Fibroblast of pulmonary artery (primary cell): ENCODE measurements around the gene POLR1D.
A peak's percentile ranks its signal among the peaks of the same experiment; 100 is the strongest.

ENCODE experiments used
- DNase-seq: peaks from one replicate; pipeline ENCODE4 v3.0.0-alpha.2; 2010; ENCODE audit warnings: low read depth
- H3K4me3 ChIP-seq: replicated peaks from 2 replicates; pipeline ENCODE4 v1.5.1; 2011; ENCODE audit warnings: low read depth, mild to moderate bottlenecking, control low read depth, low read length, moderate library complexity
- TF ChIP-seq, protein P1 (sequence below): IDR thresholded peaks from 2 replicates; pipeline ENCODE4 v1.5.1; 2011; ENCODE audit warnings: mild to moderate bottlenecking, control low read depth, low read length, inconsistent platforms; ENCODE audit errors: missing control alignments

Gene POLR1D

DNA sequence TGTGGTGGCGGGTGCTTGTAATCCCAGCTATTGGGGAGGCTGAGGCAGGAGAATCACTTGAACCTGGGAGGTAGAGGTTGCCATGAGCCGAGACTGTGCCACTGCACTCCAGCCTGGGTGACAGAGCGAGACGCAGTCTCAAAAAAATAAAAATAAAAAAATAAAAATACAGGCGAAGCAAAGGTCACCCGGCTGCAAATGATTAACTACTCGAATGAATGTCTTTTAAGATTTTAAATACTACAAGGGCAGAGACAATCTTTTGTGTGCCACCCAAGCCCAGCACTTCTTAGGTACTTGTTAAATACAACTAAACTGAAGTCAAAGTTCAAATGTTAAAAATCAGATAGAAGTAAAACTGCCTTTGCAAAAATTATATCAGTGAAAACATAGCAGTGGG lies 8.1 kb upstream of the POLR1D start:
- DNase-seq = no peak
- TF ChIP-seq, protein P1, sequence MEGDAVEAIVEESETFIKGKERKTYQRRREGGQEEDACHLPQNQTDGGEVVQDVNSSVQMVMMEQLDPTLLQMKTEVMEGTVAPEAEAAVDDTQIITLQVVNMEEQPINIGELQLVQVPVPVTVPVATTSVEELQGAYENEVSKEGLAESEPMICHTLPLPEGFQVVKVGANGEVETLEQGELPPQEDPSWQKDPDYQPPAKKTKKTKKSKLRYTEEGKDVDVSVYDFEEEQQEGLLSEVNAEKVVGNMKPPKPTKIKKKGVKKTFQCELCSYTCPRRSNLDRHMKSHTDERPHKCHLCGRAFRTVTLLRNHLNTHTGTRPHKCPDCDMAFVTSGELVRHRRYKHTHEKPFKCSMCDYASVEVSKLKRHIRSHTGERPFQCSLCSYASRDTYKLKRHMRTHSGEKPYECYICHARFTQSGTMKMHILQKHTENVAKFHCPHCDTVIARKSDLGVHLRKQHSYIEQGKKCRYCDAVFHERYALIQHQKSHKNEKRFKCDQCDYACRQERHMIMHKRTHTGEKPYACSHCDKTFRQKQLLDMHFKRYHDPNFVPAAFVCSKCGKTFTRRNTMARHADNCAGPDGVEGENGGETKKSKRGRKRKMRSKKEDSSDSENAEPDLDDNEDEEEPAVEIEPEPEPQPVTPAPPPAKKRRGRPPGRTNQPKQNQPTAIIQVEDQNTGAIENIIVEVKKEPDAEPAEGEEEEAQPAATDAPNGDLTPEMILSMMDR = no peak
- no peak overlapping the region for H3K4me3 ChIP-seq

DNA sequence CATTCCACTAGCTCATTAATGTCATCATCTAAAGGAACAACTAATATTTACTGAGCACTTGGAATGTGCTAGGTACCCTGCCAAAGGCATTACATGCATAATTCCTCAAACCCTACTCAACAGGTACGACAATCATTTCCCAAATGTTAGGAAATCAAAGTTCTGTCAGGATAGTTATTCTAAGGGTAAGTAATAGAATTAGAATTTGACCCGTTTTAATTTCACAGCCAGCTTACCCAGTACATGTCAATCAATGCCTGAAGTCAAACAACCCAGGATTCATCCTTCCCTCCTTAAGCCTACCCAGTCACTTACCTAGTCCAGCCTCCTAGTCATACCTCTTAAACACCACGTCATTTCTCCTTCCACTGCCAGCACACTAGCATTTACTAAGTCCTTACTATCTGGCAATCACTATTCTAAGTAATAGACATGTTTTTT lies 3.8 kb upstream of the POLR1D start:
- no peak overlapping the region for H3K4me3 ChIP-seq
- DNase-seq = no peak

DNA sequence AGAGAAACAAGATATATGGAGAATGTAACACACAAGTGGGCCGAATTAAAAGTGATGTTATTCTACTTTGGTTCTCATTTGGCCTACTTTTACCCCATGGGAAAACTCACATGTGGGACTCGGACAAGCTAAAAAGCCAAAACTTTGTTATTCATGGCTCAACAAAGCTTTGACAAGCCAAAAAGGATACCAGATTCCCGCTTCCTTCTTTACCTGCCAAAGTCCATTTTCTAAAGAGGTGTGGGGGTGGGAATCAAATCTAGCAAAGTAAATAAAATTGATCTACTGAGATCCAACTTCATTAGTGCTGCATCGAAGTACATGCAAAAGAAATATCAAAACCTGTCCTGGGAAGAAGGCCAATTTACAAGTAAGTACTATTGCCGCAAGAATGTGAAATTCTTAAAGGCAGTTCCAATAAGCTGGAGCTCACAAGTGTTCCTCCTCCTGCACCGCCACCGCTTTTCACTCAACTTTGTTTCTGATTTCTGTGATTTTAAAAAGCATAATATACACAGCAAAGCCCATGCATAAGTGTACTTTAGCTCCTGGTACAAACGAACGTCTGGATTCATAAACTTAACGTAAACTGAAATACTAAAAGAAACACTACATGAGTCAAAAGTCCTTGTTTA lies 2.5 kb upstream of the POLR1D start:
- DNase-seq = peak; percentile 52
- peak overlapping the region; percentile 81 for H3K4me3 ChIP-seq
- TF ChIP-seq, protein P1 = no peak

More for the DNA sequence above, 3.8 kb upstream of the POLR1D start:
- TF ChIP-seq, protein P1 = no peak

DNA sequence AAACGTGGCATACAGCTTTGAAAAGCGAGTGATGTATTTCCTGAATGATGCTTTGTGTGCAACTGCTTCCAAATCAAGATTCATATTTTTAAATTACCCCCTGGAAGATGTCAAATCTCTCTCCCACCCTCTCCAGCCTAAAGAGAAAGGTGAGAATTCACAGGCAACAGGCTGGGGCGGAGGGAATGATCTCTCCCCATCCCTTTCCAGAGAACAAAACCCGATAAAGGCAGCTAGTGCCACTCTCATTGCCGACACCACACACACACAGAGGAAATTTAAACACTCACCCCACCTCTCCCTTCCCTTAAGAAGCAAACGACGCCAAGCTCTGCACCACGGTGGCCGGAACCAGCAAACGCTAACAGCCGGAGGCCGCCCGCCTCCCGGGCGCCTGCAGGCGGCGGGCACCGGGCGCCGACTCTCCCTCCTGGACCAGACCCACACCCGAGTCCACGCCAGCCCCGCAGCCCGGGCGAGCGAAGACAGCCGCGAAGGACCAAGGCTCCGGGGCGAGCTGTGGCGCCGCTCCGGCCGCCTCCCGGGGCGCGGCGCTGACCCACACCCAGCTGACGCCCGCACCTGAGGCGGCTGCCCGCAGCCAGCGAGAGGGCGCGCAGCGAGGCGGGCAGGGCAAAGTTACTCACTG lies 1.8 kb upstream of the POLR1D start:
- TF ChIP-seq, protein P1 = peak; percentile 16
- H3K4me3 ChIP-seq = peak overlapping the region; percentile 81
- peak; percentile 39 for DNase-seq

DNA sequence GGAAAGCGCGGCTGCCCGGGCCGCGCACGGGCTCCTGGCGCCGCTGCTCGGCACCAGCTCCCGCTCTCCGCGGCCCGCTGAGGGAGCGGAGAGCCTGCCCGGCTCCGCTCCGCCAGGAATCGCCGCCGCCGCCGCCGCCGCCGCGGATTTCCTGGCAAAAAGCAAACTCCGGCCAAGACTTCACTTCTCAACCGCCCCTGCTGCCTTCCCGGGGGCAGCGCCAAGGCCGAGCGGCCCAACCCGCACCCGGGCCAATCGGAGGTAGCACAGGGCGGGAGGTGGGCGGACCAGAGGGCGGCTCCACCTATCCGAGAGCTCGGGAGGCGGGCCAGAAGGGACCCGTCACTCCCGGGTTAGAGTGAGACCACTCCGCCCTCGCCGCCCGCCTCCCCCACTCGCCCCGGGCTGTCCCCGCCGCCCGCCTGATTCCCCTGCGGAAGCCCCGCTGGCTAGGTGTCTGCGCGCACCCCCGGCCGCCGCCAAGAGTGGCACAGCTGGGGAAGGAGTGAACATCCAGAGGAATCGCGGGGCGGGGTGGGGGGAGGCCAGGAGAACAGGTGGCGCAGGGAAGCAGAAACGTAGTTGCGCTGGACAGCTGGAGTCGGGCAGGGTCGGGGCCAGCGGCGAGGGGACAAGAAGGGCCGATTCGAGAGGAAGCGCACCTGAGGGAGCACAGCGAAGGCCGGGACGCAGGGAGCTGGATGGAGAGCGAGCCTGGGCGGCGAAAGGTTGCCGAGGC lies 1.1 kb upstream of the POLR1D start, which contains the start of gene LNX2:
LNX2 (minus strand) TSS at position 153 of the 739 bp plus-strand sequence. CDS start 38,826 bp downstream, outside the sequence.
- peak within 1 kb of the TSS; percentile 81 for H3K4me3 ChIP-seq
- peak; percentile 97 for DNase-seq
- TF ChIP-seq, protein P1 = no peak

DNA sequence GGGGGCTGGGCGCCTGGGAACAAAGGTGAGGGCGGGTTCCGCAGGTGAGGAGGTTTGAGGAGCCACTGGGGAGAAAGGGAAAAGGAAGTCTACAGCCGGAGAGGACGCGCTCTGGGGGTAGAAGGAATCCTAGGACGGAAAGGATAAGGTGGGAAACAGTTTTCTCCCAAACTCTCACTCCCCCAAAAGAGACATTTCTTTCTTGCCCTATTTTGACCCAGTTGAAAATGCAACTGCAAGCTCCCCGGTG lies 651 bp upstream of the POLR1D start:
- TF ChIP-seq, protein P1 = no peak
- H3K4me3 ChIP-seq = peak overlapping the region; percentile 81
- no peak for DNase-seq
